WTC11 (cell line): ENCODE results near the gene MIS18BP1. TPM values are rescaled to one million over a fixed set of nuclear protein-coding genes. Genes with fewer than 3 reads are reported as not detected.
"Not testable (repeated sequence)": the region's sequence is repeated elsewhere in the genome, so short reads cannot be mapped to it uniquely, and the experiment has no call there.

Source experiments
- ATAC-seq: fragments of 200-7000 bp; cut with Tn5 transposase; 2 replicates; pipeline ENCODE4 v1.10.0; 2021; ENCODE audit warnings: mild to moderate bottlenecking, moderate library complexity
- CTCF ChIA-PET: fragments of 300-600 bp; sonication (Branson Sonifier 250); formaldehyde crosslinking; loops from one replicate; lab custom pipeline; 2021; ENCODE audit warnings: antibody characterized with exemption; lab: Charles Lee
- POLR2A ChIA-PET: fragments of 350-600 bp; sonication (Branson Sonifier 250); formaldehyde crosslinking; loops from one replicate; lab custom pipeline; 2021; ENCODE audit warnings: antibody characterized with exemption; lab: Charles Lee
- DNase-seq: peaks from one replicate; pipeline ENCODE4 v3.0.0; 2021; ENCODE audit warnings: low spot score
- H3K27ac Mint-ChIP-seq: 2 replicates; pipeline ENCODE4 v1.8.0; 2021; ENCODE audit warnings: mixed read lengths
- H3K27me3 Mint-ChIP-seq: 2 replicates; pipeline ENCODE4 v1.8.0; 2021; ENCODE audit warnings: low read depth, mild to moderate bottlenecking, moderate library complexity, mixed read lengths
- H3K36me3 Mint-ChIP-seq: 2 replicates; pipeline ENCODE4 v1.8.0; 2021; ENCODE audit warnings: mixed read lengths
- H3K4me1 Mint-ChIP-seq: 2 replicates; pipeline ENCODE4 v1.8.0; 2022; ENCODE audit warnings: mixed read lengths
- H3K4me3 Mint-ChIP-seq: 2 replicates; pipeline ENCODE4 v1.8.0; 2021; ENCODE audit warnings: mild to moderate bottlenecking, moderate library complexity, mixed read lengths
- H3K9me3 Mint-ChIP-seq: 2 replicates; pipeline ENCODE4 v1.8.0; 2021; ENCODE audit warnings: mixed read lengths
- ETV6 ChIP-seq: sonication (generic); formaldehyde crosslinking; IDR thresholded peaks from 2 replicates; pipeline ENCODE4 v1.8.1; 2022; ENCODE audit warnings: mild to moderate bottlenecking, missing genetic modification reagents
- FOXJ3 ChIP-seq: sonication (generic); formaldehyde crosslinking; IDR thresholded peaks from 2 replicates; pipeline ENCODE4 v1.9.0; 2021; ENCODE audit warnings: missing genetic modification reagents, mild to moderate bottlenecking, borderline replicate concordance
- JAZF1 ChIP-seq: fragments of 250-450 bp; sonication (Bioruptor Pico); IDR thresholded peaks from 2 replicates; pipeline ENCODE4 v1.9.0; 2021; ENCODE audit warnings: moderate library complexity, mild to moderate bottlenecking, inconsistent platforms
- MYBL2 ChIP-seq: sonication (generic); formaldehyde crosslinking; IDR thresholded peaks from 2 replicates; pipeline ENCODE4 v1.8.1; 2023; ENCODE audit warnings: mild to moderate bottlenecking, moderate library complexity, missing genetic modification reagents
- NFE2L1 ChIP-seq: sonication (generic); formaldehyde crosslinking; IDR thresholded peaks from 2 replicates; pipeline ENCODE4 v1.8.1; 2023; ENCODE audit warnings: missing genetic modification reagents
- ZNF138 ChIP-seq: sonication (generic); formaldehyde crosslinking; conservative IDR thresholded peaks from 2 replicates; pipeline ENCODE4 v1.8.1; 2022; ENCODE audit warnings: mild to moderate bottlenecking, moderate library complexity, missing genetic modification reagents
- ZNF416 ChIP-seq: fragments of 250-450 bp; sonication (Bioruptor Pico); IDR thresholded peaks from 2 replicates; pipeline ENCODE4 v1.9.0; 2021; ENCODE audit warnings: mild to moderate bottlenecking, inconsistent platforms
- ZNF671 ChIP-seq: fragments of 250-450 bp; sonication (Bioruptor Pico); IDR thresholded peaks from 2 replicates; pipeline ENCODE4 v1.8.0; 2021; ENCODE audit warnings: mild to moderate bottlenecking
- total RNA-seq: library from RNA; stranded (reverse); gene quantifications from 3 replicates; pipeline ENCODE4 v1.2.3, GENCODE V29; 2021
- TF ChIP-seq, protein P1 (sequence below): sonication (generic); formaldehyde crosslinking; IDR thresholded peaks from 2 replicates; pipeline ENCODE4 v1.8.0; 2022; ENCODE audit warnings: mild to moderate bottlenecking, missing genetic modification reagents
- TF ChIP-seq, protein P2 (sequence below): sonication (generic); formaldehyde crosslinking; IDR thresholded peaks from 2 replicates; pipeline ENCODE4 v1.8.1; 2022; ENCODE audit warnings: mild to moderate bottlenecking, missing genetic modification reagents, moderate library complexity, borderline replicate concordance
- TF ChIP-seq, protein P3 (sequence below): sonication (generic); formaldehyde crosslinking; IDR thresholded peaks from 2 replicates; pipeline ENCODE4 v1.8.0; 2022; ENCODE audit warnings: missing genetic modification reagents
- TF ChIP-seq, protein P4 (sequence below): fragments of 250-450 bp; sonication (Bioruptor Pico); IDR thresholded peaks from 2 replicates; pipeline ENCODE4 v1.9.0; 2021; ENCODE audit warnings: mild to moderate bottlenecking, borderline replicate concordance
- TF ChIP-seq, protein P5 (sequence below): sonication (generic); formaldehyde crosslinking; IDR thresholded peaks from 2 replicates; pipeline ENCODE4 v1.8.0; 2022; ENCODE audit warnings: mild to moderate bottlenecking, missing genetic modification reagents
- TF ChIP-seq, protein P6 (sequence below): fragments of 250-450 bp; sonication (Bioruptor Pico); IDR thresholded peaks from 2 replicates; pipeline ENCODE4 v1.9.0; 2021; ENCODE audit warnings: mild to moderate bottlenecking

The MIS18BP1 gene
- total RNA-seq, 1 experiment from 2014 or later: 65.7 TPM

DNA sequence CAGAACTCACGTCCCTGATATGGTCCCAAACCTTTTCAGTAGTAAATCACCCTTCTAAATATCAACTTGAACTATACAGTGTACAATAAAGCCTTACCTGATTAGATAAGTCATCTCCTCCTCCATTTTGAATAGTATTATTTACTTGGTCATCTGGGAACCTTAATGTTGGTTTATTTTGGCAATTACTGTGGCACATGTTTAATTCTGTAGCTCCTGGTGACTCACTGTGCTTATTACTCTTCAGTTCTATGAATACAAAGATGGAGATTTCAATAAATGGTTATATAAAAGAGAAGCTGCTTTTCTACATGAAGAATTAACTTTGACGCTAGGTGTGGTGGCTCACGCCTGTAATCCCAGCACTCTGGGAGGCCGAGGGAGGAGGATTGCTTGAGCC is 25.4 kb downstream of the MIS18BP1 start:
- H3K4me3 Mint-ChIP-seq: no peak overlapping the region
- peaks cover 57% of the 10 kb centered on the region for H3K36me3 Mint-ChIP-seq
- H3K27ac Mint-ChIP-seq: no peak overlapping the region
- ATAC-seq (no peak), DNase-seq (no peak)
- no peaks in the 10 kb centered on the region for H3K27me3 Mint-ChIP-seq
- ChIA-PET POLR2A (no interaction called here), CTCF (no interaction called here)
- peaks cover 13% of the 10 kb centered on the region for H3K4me1 Mint-ChIP-seq
- H3K9me3 Mint-ChIP-seq: no peaks in the 10 kb centered on the region
- TF ChIP-seq, protein P1, sequence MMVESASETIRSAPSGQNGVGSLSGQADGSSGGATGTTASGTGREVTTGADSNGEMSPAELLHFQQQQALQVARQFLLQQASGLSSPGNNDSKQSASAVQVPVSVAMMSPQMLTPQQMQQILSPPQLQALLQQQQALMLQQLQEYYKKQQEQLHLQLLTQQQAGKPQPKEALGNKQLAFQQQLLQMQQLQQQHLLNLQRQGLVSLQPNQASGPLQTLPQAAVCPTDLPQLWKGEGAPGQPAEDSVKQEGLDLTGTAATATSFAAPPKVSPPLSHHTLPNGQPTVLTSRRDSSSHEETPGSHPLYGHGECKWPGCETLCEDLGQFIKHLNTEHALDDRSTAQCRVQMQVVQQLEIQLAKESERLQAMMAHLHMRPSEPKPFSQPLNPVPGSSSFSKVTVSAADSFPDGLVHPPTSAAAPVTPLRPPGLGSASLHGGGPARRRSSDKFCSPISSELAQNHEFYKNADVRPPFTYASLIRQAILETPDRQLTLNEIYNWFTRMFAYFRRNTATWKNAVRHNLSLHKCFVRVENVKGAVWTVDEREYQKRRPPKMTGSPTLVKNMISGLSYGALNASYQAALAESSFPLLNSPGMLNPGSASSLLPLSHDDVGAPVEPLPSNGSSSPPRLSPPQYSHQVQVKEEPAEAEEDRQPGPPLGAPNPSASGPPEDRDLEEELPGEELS (CRISPR knock-in tag): no peak
- TF ChIP-seq ZNF416 (CRISPR knock-in tag) (no peak), NFE2L1 (CRISPR knock-in tag) (no peak), JAZF1 (CRISPR knock-in tag) (no peak)

DNA sequence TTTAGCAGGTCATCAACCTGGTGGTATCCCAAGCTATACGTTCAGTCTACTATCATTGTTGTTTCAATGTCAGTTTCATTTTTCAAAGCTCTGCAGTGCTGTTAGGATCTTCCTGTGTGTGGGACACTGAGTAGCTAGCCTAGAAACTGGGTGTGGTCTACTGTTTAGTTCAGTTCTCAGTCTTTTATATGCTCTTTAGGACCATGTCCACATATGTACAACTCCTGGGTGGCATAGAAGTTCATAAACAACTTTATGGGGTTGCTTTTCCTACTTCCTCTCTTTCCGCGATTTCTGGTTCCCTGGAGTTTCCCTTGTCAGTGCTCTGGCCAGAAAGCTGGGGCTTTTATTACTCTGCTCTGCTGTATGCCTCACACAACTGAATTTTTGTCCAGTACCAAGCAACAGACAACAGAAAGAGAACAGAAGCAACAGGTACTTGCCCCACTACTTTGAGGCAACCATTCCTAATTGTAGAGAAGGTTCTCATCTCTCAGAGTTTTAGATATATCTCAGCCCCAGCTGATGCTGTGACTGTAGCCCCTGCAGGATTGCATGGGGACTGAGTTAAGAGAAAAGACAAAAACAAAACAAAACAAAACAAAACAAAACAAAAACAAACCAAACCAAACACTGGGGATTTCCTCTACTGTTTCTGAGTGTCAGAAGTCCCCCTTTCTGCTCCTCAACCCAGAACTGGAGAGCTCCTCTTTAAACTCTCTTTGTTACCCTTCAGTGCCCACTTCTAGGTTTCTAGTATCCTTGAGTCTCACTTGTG is 30.3 kb downstream of the MIS18BP1 start:
- CTCF ChIA-PET: no interaction called here
- POLR2A ChIA-PET: no interaction called here
- ATAC-seq (no peak), DNase-seq (no peak)
- Mint-ChIP-seq H3K9me3 (no peaks in the 10 kb centered on the region), H3K4me3 (no peak overlapping the region), H3K27ac (no peak overlapping the region; the same call in 1 of the 2 replicates), H3K27me3 (no peaks in the 10 kb centered on the region), H3K4me1 (no peaks in the 10 kb centered on the region), H3K36me3 (peaks cover 56% of the 10 kb centered on the region)
- TF ChIP-seq, protein P2, sequence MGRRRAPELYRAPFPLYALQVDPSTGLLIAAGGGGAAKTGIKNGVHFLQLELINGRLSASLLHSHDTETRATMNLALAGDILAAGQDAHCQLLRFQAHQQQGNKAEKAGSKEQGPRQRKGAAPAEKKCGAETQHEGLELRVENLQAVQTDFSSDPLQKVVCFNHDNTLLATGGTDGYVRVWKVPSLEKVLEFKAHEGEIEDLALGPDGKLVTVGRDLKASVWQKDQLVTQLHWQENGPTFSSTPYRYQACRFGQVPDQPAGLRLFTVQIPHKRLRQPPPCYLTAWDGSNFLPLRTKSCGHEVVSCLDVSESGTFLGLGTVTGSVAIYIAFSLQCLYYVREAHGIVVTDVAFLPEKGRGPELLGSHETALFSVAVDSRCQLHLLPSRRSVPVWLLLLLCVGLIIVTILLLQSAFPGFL (CRISPR knock-in tag): no peak
- TF ChIP-seq, protein P3, sequence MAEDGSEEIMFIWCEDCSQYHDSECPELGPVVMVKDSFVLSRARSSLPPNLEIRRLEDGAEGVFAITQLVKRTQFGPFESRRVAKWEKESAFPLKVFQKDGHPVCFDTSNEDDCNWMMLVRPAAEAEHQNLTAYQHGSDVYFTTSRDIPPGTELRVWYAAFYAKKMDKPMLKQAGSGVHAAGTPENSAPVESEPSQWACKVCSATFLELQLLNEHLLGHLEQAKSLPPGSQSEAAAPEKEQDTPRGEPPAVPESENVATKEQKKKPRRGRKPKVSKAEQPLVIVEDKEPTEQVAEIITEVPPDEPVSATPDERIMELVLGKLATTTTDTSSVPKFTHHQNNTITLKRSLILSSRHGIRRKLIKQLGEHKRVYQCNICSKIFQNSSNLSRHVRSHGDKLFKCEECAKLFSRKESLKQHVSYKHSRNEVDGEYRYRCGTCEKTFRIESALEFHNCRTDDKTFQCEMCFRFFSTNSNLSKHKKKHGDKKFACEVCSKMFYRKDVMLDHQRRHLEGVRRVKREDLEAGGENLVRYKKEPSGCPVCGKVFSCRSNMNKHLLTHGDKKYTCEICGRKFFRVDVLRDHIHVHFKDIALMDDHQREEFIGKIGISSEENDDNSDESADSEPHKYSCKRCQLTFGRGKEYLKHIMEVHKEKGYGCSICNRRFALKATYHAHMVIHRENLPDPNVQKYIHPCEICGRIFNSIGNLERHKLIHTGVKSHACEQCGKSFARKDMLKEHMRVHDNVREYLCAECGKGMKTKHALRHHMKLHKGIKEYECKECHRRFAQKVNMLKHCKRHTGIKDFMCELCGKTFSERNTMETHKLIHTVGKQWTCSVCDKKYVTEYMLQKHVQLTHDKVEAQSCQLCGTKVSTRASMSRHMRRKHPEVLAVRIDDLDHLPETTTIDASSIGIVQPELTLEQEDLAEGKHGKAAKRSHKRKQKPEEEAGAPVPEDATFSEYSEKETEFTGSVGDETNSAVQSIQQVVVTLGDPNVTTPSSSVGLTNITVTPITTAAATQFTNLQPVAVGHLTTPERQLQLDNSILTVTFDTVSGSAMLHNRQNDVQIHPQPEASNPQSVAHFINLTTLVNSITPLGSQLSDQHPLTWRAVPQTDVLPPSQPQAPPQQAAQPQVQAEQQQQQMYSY: no peak
- TF ChIP-seq FOXJ3 (CRISPR knock-in tag) (no peak), ZNF671 (CRISPR knock-in tag) (no peak), ZNF138 (no peak), JAZF1 (CRISPR knock-in tag) (no peak), MYBL2 (CRISPR knock-in tag) (no peak), NFE2L1 (CRISPR knock-in tag) (no peak), ETV6 (CRISPR knock-in tag) (no peak)
- TF ChIP-seq, protein P4, sequence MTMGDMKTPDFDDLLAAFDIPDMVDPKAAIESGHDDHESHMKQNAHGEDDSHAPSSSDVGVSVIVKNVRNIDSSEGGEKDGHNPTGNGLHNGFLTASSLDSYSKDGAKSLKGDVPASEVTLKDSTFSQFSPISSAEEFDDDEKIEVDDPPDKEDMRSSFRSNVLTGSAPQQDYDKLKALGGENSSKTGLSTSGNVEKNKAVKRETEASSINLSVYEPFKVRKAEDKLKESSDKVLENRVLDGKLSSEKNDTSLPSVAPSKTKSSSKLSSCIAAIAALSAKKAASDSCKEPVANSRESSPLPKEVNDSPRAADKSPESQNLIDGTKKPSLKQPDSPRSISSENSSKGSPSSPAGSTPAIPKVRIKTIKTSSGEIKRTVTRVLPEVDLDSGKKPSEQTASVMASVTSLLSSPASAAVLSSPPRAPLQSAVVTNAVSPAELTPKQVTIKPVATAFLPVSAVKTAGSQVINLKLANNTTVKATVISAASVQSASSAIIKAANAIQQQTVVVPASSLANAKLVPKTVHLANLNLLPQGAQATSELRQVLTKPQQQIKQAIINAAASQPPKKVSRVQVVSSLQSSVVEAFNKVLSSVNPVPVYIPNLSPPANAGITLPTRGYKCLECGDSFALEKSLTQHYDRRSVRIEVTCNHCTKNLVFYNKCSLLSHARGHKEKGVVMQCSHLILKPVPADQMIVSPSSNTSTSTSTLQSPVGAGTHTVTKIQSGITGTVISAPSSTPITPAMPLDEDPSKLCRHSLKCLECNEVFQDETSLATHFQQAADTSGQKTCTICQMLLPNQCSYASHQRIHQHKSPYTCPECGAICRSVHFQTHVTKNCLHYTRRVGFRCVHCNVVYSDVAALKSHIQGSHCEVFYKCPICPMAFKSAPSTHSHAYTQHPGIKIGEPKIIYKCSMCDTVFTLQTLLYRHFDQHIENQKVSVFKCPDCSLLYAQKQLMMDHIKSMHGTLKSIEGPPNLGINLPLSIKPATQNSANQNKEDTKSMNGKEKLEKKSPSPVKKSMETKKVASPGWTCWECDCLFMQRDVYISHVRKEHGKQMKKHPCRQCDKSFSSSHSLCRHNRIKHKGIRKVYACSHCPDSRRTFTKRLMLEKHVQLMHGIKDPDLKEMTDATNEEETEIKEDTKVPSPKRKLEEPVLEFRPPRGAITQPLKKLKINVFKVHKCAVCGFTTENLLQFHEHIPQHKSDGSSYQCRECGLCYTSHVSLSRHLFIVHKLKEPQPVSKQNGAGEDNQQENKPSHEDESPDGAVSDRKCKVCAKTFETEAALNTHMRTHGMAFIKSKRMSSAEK (CRISPR knock-in tag): no peak
- TF ChIP-seq, protein P5, sequence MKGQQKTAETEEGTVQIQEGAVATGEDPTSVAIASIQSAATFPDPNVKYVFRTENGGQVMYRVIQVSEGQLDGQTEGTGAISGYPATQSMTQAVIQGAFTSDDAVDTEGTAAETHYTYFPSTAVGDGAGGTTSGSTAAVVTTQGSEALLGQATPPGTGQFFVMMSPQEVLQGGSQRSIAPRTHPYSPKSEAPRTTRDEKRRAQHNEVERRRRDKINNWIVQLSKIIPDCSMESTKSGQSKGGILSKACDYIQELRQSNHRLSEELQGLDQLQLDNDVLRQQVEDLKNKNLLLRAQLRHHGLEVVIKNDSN (CRISPR knock-in tag): no peak
- TF ChIP-seq, protein P6, sequence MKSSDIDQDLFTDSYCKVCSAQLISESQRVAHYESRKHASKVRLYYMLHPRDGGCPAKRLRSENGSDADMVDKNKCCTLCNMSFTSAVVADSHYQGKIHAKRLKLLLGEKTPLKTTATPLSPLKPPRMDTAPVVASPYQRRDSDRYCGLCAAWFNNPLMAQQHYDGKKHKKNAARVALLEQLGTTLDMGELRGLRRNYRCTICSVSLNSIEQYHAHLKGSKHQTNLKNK (CRISPR knock-in tag): no peak

DNA sequence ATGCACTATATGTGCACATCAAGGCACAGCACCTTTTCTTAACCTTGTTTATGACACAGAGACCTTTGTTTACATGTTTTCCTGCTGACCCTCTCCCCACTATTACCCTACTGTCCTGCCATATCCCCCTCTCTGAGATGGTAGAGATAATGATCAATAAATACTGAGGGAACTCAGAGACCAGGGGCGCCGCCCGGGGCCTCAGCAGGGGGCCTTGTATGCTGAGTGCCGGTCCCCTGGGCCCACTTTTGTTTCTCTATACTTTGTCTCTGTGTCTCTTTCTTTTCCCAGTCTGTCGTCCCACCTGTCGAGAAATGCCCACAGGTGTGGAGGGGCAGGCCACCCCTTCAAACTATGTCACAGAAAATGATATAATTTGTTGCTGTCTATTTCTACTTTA is 38.7 kb downstream of the MIS18BP1 start:
- H3K27ac Mint-ChIP-seq, DNase-seq, H3K27me3 Mint-ChIP-seq, H3K9me3 Mint-ChIP-seq, CTCF ChIA-PET, H3K4me3 Mint-ChIP-seq, ATAC-seq, POLR2A ChIA-PET: not testable (repeated sequence)
- H3K36me3 Mint-ChIP-seq: peaks cover 74% of the 10 kb centered on the region
- H3K4me1 Mint-ChIP-seq: peaks cover 20% of the 10 kb centered on the region

DNA sequence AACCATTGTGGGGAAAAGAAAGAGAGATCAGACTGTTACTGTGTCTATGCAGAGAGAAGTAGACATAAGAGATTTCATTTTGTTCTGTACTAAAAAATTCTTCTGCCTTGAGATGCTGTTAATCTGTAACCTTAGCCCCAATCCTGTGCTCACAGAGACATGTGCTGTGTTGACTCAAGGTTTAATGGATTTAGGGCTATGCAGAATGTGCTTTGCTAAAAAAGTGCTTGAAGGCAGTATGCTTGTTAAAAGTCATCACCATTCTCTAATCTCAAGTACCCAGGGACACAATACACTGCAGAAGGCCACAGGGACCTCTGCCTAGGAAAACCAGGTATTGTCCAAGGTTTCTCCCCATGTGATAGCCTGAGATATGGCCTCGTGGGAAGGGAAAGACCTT is 39.3 kb downstream of the MIS18BP1 start:
- POLR2A ChIA-PET, H3K27ac Mint-ChIP-seq, H3K4me3 Mint-ChIP-seq, ATAC-seq, H3K27me3 Mint-ChIP-seq, H3K9me3 Mint-ChIP-seq, DNase-seq, CTCF ChIA-PET: not testable (repeated sequence)
- Mint-ChIP-seq H3K36me3 (peaks cover 75% of the 10 kb centered on the region), H3K4me1 (peaks cover 20% of the 10 kb centered on the region)
